IMR-90 (cell line): ENCODE measurements around the gene F2. TPM values are rescaled to one million over a fixed set of nuclear protein-coding genes. Genes with fewer than 3 reads are reported as not detected.

Source experiments
- ATAC-seq: fragments of 200-7000 bp; cut with Tn5 transposase; 2 replicates; pipeline ENCODE4 v1.9.1; 2020; ENCODE audit warnings: low read depth, mild to moderate bottlenecking, moderate library complexity
- BruUV-seq: library from RNA; stranded (reverse); fragments of 400-500 nt; replicated peaks from 2 replicates; lab custom pipeline; 2021; lab: Mats Ljungman, UMichigan
- CTCF ChIA-PET: fragments of 300-600 bp; formaldehyde crosslinking; extraction: SDS; loops from one replicate; lab custom pipeline; 2021; ENCODE audit warnings: antibody characterized with exemption; lab: Yijun Ruan, JAX
- POLR2A ChIA-PET: fragments of 300-600 bp; sonication (Branson Sonifier 250); formaldehyde crosslinking; loops from one replicate; lab custom pipeline; 2022; ENCODE audit warnings: antibody characterized with exemption; ENCODE audit not compliant: unreplicated experiment; lab: Charles Lee
- DNase-seq: peaks from one replicate; pipeline ENCODE4 v3.0.0; 2013
- H2AFZ ChIP-seq: replicated peaks from 2 replicates; pipeline ENCODE3; 2013; ENCODE audit warnings: low read length, mild to moderate bottlenecking; ENCODE audit not compliant: poor library complexity
- H2AK5ac ChIP-seq: 2 replicates; pipeline ENCODE4 v1.6.1; 2013; ENCODE audit warnings: low read depth, low read length, inconsistent platforms
- H2AK9ac ChIP-seq: replicated peaks from 2 replicates; pipeline ENCODE3; 2013; ENCODE audit warnings: mild to moderate bottlenecking, low read depth, low read length, moderate library complexity; ENCODE audit not compliant: poor library complexity
- H2BK120ac ChIP-seq: 2 replicates; pipeline ENCODE4 v1.6.1; 2013; ENCODE audit warnings: low read depth, low read length, inconsistent platforms
- H2BK15ac ChIP-seq: 3 replicates; pipeline ENCODE4 v1.6.1; 2013; ENCODE audit warnings: low read depth, low read length, inconsistent platforms
- H2BK20ac ChIP-seq: 2 replicates; pipeline ENCODE4 v1.6.1; 2013; ENCODE audit warnings: low read depth, mild to moderate bottlenecking, inconsistent platforms, low read length, moderate library complexity
- H2BK5ac ChIP-seq: 2 replicates; pipeline ENCODE4 v1.6.1; 2013; ENCODE audit warnings: mild to moderate bottlenecking, low read depth, low read length, inconsistent platforms; ENCODE audit not compliant: poor library complexity, severe bottlenecking
- H3K14ac ChIP-seq: replicated peaks from 2 replicates; pipeline ENCODE4 v1.6.1; 2013; ENCODE audit warnings: low read depth, low read length, inconsistent platforms
- H3K18ac ChIP-seq: 2 replicates; pipeline ENCODE4 v1.6.1; 2013; ENCODE audit warnings: low read depth, low read length, control low read depth
- H3K23ac ChIP-seq: 2 replicates; pipeline ENCODE4 v1.6.1; 2013; ENCODE audit warnings: low read depth, low read length, inconsistent platforms
- H3K27ac ChIP-seq: 2 replicates; pipeline ENCODE4 v1.5.1; 2013; ENCODE audit warnings: mild to moderate bottlenecking, control low read depth, low read length; ENCODE audit not compliant: insufficient read depth
- H3K27me3 ChIP-seq: 2 replicates; pipeline ENCODE4 v1.6.1; 2013; ENCODE audit warnings: low read length; ENCODE audit not compliant: control insufficient read depth, insufficient read depth
- H3K36me3 ChIP-seq: 2 replicates; pipeline ENCODE4 v1.6.1; 2013; ENCODE audit warnings: low read length, mixed read lengths; ENCODE audit not compliant: control insufficient read depth, insufficient read depth
- H3K4ac ChIP-seq: 2 replicates; pipeline ENCODE4 v1.6.1; 2013; ENCODE audit warnings: low read depth, low read length, inconsistent platforms
- H3K4me1 ChIP-seq: 2 replicates; pipeline ENCODE4 v1.6.1; 2013; ENCODE audit warnings: low read length, mixed read lengths; ENCODE audit not compliant: control insufficient read depth, insufficient read depth
- H3K4me2 ChIP-seq: 2 replicates; pipeline ENCODE4 v1.6.1; 2013; ENCODE audit warnings: low read depth, mild to moderate bottlenecking, control low read depth, low read length, moderate library complexity
- H3K4me3 ChIP-seq: 2 replicates; pipeline ENCODE4 v1.5.1; 2013; ENCODE audit warnings: low read depth, mild to moderate bottlenecking, control low read depth, low read length, moderate library complexity; ENCODE audit not compliant: insufficient read depth
- H3K56ac ChIP-seq: 2 replicates; pipeline ENCODE4 v1.6.1; 2013; ENCODE audit warnings: low read length, inconsistent platforms; ENCODE audit not compliant: insufficient read depth; ENCODE audit errors: extremely low read depth
- H3K79me1 ChIP-seq, 2 experiments: 2 replicates each; pipeline ENCODE4 v1.6.1; 2013; ENCODE audit warnings: low read length in 2 of 2, inconsistent platforms in 1 of 2, low read depth in 1 of 2
- H3K9ac ChIP-seq: 2 replicates; pipeline ENCODE4 v1.6.1; 2013; ENCODE audit warnings: low read depth, low read length, control low read depth
- H3K9me1 ChIP-seq: 2 replicates; pipeline ENCODE4 v1.6.1; 2013; ENCODE audit warnings: low read length, inconsistent platforms; ENCODE audit not compliant: insufficient read depth
- H3K9me3 ChIP-seq: 2 replicates; pipeline ENCODE4 v1.6.1; 2013; ENCODE audit warnings: low read length; ENCODE audit not compliant: control insufficient read depth, insufficient read depth
- H4K20me1 ChIP-seq: 2 replicates; pipeline ENCODE4 v1.6.1; 2013; ENCODE audit warnings: low read length, inconsistent platforms; ENCODE audit not compliant: insufficient read depth
- H4K5ac ChIP-seq: 2 replicates; pipeline ENCODE4 v1.6.1; 2013; ENCODE audit warnings: mild to moderate bottlenecking, low read depth, low read length, control low read depth
- H4K8ac ChIP-seq, 2 experiments: 2 replicates each; pipeline ENCODE4 v1.6.1; 2013; ENCODE audit warnings: low read depth in 2 of 2, low read length in 2 of 2, control low read depth in 1 of 2, inconsistent platforms in 1 of 2
- H4K91ac ChIP-seq: 2 replicates; pipeline ENCODE4 v1.6.1; 2013; ENCODE audit warnings: low read depth, low read length, inconsistent platforms; ENCODE audit not compliant: insufficient read depth
- CEBPB ChIP-seq: IDR thresholded peaks from 2 replicates; pipeline ENCODE4 v1.6.1; 2012; ENCODE audit warnings: low read depth, low read length, improper control_type of control experiment
- CHD1 ChIP-seq: IDR thresholded peaks from 2 replicates; pipeline ENCODE4 v1.6.1; 2012; ENCODE audit warnings: low read depth, low read length, improper control_type of control experiment
- FOS ChIP-seq: fragments of 150-350 bp; IDR thresholded peaks from 2 replicates; pipeline ENCODE4 v1.6.1; 2016; ENCODE audit warnings: low read depth, low read length
- MAZ ChIP-seq: IDR thresholded peaks from 2 replicates; pipeline ENCODE4 v1.6.1; 2012; ENCODE audit warnings: low read depth, mild to moderate bottlenecking, low read length, improper control_type of control experiment, moderate library complexity, borderline replicate concordance
- RAD21 ChIP-seq: IDR thresholded peaks from 2 replicates; pipeline ENCODE4 v1.6.1; 2012; ENCODE audit warnings: low read length, improper control_type of control experiment
- SMC3 ChIP-seq: fragments of 150-350 bp; IDR thresholded peaks from 2 replicates; pipeline ENCODE4 v1.6.1; 2016; ENCODE audit warnings: low read depth, mild to moderate bottlenecking, antibody characterized with exemption, low read length, moderate library complexity
- WGBS, 2 experiments: methylation state at CpG; one replicate each; pipeline versions ENCODE4 v1.1.5 to v1.1.7; 2013; ENCODE audit warnings: missing lambda C conversion rate in 2 of 2; ENCODE audit not compliant: insufficient read length in 1 of 2; ENCODE audit errors: extremely low coverage in 2 of 2; 5-methylcytosine and 5-hydroxymethylcytosine counted together
- dilution Hi-C: fragments of 300-500 bp; cut with HindIII; formaldehyde crosslinking; loops from one replicate; pipeline ENCODE4 v1.14.3; 2018; ENCODE audit warnings: low sequenced_read_pairs; ENCODE audit not compliant: unreplicated experiment
- in situ Hi-C: fragments of 300-500 bp; cut with MboI; formaldehyde crosslinking; loops from 3 replicates; pipeline ENCODE4 v1.14.3; 2019; ENCODE audit warnings: low sequenced_read_pairs, inconsistent platforms, mixed read lengths
- intact Hi-C: fragments of 100-400 bp; cut with micrococcal nuclease; formaldehyde crosslinking; loops from 2 replicates; pipeline ENCODE4 v1.10.0; 2022
- polyA plus RNA-seq, 3 experiments: library from polyadenylated mRNA; depleted of rRNA; stranded (reverse); fragments of >200 nt; gene quantifications; 2 replicates each; pipeline ENCODE4 v1.2.3, GENCODE V29; 2012; ENCODE audit warnings: low replicate concordance in 1 of 3
- total RNA-seq: library from RNA; depleted of rRNA; stranded (reverse); fragments of >200 nt; gene quantifications from 2 replicates; pipeline ENCODE4 v1.2.3, GENCODE V29; 2012
- TF ChIP-seq, protein P1 (sequence below): conservative IDR thresholded peaks from 2 replicates; pipeline ENCODE4 v1.5.1; 2012; ENCODE audit warnings: mild to moderate bottlenecking, low read depth, low read length, improper control_type of control experiment
- TF ChIP-seq, protein P2 (sequence below): fragments of 150-350 bp; IDR thresholded peaks from 2 replicates; pipeline ENCODE4 v1.6.1; 2017; ENCODE audit warnings: mild to moderate bottlenecking, antibody characterized with exemption, low read length, low read depth

The F2 gene
- total and polyA plus RNA-seq, 2 of the 4 experiments (the other 2 are of a cell fraction), result not detected

DNA sequence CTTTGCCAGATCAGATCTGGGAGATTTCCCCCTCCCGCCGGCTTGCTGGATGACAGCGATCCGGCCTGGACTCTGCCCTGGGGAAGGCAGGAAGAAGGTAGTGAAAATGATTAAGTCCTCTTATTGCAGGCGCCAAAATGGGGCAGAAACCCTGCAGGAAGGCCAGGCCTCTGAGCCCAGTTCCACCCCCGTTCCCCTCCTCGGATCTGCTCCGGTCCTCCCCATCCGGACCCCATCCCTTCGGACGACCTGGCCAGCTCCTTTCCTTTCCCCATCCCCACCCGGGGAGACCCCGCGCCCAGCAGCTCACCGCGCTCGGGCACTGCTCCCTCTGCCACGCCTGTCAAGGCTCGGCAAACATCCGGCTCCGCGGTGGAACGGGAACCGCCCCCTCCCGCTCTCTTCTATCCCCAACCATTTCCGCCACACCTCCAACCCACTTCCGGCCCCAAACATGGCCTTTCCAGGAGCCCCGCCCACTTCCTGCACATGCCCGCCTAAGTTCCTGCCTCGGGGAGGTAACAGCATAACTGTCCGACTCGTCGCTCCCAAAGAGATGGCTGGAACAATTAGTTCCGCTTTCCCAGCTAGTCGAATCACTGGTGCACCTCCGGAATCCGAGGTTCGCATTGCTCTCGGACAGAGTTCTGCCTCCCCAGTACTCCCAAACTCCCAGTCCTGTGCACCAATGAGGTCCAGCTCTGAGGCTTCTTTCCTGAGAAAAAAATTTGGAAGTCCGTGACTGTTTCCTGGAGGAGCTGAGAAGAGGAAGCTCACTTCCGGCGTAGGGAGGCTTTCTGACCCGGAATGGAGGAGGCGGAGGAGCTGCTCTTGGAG is 18.6 kb upstream of the F2 start, which contains the start of the genes ARHGAP1 and ZNF408 (continued):
- TF ChIP-seq MAZ (peak; percentile 76; the same call in 1 of the 2 replicates), SMC3 (no peak), FOS (no peak)

DNA sequence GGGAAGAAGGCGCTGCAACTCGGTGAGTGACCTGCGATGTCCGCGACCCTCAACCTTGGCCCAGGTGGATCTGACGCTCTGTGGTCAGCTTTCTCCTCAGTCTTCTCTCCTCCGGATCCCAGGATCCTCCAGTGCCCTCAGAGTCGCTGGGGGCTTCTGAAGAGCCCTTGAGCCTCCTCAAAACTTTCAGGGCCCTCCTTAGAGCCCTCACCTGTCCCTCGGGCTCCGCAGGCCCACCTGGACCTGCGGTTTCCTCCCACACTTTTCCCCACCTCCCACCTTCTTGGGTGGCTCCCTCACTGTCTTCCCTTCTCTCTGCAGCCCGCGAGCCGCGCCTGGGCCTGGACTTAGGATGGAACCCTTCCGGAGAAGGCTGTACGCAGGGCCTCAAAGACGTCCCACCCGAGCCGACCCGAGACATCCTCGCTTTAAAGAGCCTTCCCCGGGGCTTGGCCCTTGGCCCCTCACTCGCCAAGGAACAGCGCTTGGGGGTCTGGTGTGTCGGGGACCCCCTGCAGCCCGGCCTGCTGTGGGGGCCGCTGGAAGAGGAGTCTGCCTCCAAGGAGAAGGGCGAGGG is 17.8 kb upstream of the F2 start:
- CTCF ChIA-PET, result no interaction called here
- 0 out of 2 replicates have a peak, but pooled peaks have one; percentile 54 for TF ChIP-seq CHD1
- TF ChIP-seq CEBPB, result no peak
- TF ChIP-seq, protein P1, sequence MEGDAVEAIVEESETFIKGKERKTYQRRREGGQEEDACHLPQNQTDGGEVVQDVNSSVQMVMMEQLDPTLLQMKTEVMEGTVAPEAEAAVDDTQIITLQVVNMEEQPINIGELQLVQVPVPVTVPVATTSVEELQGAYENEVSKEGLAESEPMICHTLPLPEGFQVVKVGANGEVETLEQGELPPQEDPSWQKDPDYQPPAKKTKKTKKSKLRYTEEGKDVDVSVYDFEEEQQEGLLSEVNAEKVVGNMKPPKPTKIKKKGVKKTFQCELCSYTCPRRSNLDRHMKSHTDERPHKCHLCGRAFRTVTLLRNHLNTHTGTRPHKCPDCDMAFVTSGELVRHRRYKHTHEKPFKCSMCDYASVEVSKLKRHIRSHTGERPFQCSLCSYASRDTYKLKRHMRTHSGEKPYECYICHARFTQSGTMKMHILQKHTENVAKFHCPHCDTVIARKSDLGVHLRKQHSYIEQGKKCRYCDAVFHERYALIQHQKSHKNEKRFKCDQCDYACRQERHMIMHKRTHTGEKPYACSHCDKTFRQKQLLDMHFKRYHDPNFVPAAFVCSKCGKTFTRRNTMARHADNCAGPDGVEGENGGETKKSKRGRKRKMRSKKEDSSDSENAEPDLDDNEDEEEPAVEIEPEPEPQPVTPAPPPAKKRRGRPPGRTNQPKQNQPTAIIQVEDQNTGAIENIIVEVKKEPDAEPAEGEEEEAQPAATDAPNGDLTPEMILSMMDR, result no peak
- TF ChIP-seq RAD21, result peak; percentile 19; the same call in 1 of the 2 replicates
- TF ChIP-seq, protein P2, sequence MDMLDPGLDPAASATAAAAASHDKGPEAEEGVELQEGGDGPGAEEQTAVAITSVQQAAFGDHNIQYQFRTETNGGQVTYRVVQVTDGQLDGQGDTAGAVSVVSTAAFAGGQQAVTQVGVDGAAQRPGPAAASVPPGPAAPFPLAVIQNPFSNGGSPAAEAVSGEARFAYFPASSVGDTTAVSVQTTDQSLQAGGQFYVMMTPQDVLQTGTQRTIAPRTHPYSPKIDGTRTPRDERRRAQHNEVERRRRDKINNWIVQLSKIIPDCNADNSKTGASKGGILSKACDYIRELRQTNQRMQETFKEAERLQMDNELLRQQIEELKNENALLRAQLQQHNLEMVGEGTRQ, result no peak
- Histone ChIP-seq H4K8ac (peak overlapping the region; percentile 90 to 99), H3K79me1 (peaks cover 18 to 78% of the 10 kb centered on the region in 2 experiments; a peak in 3 of 4 replicates), H3K27ac (peak overlapping the region; percentile 98), H2AK9ac (peak overlapping the region; percentile 63), H3K27me3 (no peaks in the 10 kb centered on the region), H4K91ac (peak overlapping the region; percentile 67), H3K9me3 (no peaks in the 10 kb centered on the region), H3K4me3 (peak overlapping the region; percentile 91), H2BK15ac (0 out of 3 replicates have a peak overlapping the region, but pooled peaks have one; percentile 82), H3K4me1 (peaks cover 11% of the 10 kb centered on the region), H3K36me3 (peaks cover 40% of the 10 kb centered on the region), H3K56ac (peak overlapping the region; percentile 99), H3K23ac (peak overlapping the region; percentile 4; the same call in 1 of the 2 replicates), H2BK5ac (peak overlapping the region; percentile 95), H3K14ac (peak overlapping the region; percentile 47), H3K9ac (peak overlapping the region; percentile 98), H2AFZ (peak overlapping the region; percentile 96), H3K9me1 (peaks cover 12% of the 10 kb centered on the region; the same call in 1 of the 2 replicates), H4K20me1 (peaks cover 7% of the 10 kb centered on the region; the same call in 1 of the 2 replicates), H2AK5ac (peak overlapping the region; percentile 94), H4K5ac (peak overlapping the region; percentile 92), H2BK20ac (no peak overlapping the region), H3K4ac (peak overlapping the region; percentile 65), H3K18ac (peak overlapping the region; percentile 71), H2BK120ac (peak overlapping the region; percentile 2; the same call in 1 of the 2 replicates), H3K4me2 (peak overlapping the region; percentile 96)
- in situ Hi-C loops, result no loop called here
- DNase-seq (no peak), ATAC-seq (no peak)
- intact Hi-C loops, result no loop called here
- BruUV-seq, result TSS peak; percentile 83
- dilution Hi-C loops, result no loop called here
- POLR2A ChIA-PET, result interaction anchor here (0.6 to 1.3 kb wide), 4 partner anchors 10 to 409 kb away, joined by 3 to 5 read pairs (median 3); no protein-coding TSS in a partner anchor
- WGBS, 2 experiments, result 3% methylated on average over 10 of the region's 29 CpGs; no CpG with 5 or more reads in 1 of the 2 experiments
